Astrocyte (in vitro differentiated cells and primary cell): Measurements from ENCODE around the gene THADA.

ENCODE experiments used
- CTCF ChIP-seq: IDR thresholded peaks from 2 replicates; pipeline ENCODE4 v1.5.1; 2011; ENCODE audit warnings: low read depth, mild to moderate bottlenecking, inconsistent platforms, low read length, moderate library complexity; ENCODE audit not compliant: insufficient read depth
- EZH2 ChIP-seq: IDR thresholded peaks from 2 replicates; pipeline ENCODE4 v1.6.1; 2012; ENCODE audit warnings: mild to moderate bottlenecking, low read length, inconsistent platforms; ENCODE audit not compliant: insufficient read depth

GRCh38 chr2:43424262-43425207 is 171.3 kb downstream of the THADA start:
- no peak for TF ChIP-seq CTCF
- no peak for TF ChIP-seq EZH2
